Stimulated activated CD4-positive, alpha-beta T cell treated with anti-CD3 and anti-CD28 coated beads, TNF-alpha, amount 100 ng/mL, for 48 hours (primary cell): Measurements from ENCODE around the gene SCLY.

Experiments
- DNase-seq, 3 donors: peaks; one replicate each; pipeline ENCODE4 v3.0.0-alpha.2; 2020; ENCODE audit warnings: low read depth in 3 of 3

Gene SCLY

GRCh38 chr2:238127165-238128060 lies 66.6 kb downstream of the SCLY start:
- no peak for DNase-seq

DNA sequence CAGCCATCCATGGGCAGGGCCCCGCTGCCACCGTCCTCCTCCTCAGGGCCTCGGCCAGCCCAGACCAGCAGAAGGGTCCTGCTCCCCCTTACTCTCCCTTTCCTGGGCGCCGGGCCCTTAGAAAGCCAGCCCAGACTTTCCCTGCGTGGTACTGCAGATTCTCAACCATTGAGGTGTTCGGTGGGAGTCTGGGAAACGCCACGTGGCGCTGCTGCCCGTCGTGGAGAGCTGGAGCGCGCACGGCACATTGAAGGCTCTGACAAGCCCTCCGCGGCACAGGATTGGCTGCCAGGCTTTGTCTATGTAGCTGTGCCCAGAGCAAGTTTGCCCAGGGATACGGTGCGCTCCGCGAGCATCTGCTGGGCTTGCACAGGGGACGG lies 67.2 kb downstream of the SCLY start:
- no peak for DNase-seq

GRCh38 chr2:238128534-238129001 lies 67.8 kb downstream of the SCLY start:
- no peak for DNase-seq

GRCh38 chr2:238129166-238130010 lies 68.6 kb downstream of the SCLY start:
- DNase-seq, result no peak

- no peak for DNase-seq
These were observed 69.4 kb downstream of the SCLY start for GRCh38 chr2:238130111-238130695.

DNA sequence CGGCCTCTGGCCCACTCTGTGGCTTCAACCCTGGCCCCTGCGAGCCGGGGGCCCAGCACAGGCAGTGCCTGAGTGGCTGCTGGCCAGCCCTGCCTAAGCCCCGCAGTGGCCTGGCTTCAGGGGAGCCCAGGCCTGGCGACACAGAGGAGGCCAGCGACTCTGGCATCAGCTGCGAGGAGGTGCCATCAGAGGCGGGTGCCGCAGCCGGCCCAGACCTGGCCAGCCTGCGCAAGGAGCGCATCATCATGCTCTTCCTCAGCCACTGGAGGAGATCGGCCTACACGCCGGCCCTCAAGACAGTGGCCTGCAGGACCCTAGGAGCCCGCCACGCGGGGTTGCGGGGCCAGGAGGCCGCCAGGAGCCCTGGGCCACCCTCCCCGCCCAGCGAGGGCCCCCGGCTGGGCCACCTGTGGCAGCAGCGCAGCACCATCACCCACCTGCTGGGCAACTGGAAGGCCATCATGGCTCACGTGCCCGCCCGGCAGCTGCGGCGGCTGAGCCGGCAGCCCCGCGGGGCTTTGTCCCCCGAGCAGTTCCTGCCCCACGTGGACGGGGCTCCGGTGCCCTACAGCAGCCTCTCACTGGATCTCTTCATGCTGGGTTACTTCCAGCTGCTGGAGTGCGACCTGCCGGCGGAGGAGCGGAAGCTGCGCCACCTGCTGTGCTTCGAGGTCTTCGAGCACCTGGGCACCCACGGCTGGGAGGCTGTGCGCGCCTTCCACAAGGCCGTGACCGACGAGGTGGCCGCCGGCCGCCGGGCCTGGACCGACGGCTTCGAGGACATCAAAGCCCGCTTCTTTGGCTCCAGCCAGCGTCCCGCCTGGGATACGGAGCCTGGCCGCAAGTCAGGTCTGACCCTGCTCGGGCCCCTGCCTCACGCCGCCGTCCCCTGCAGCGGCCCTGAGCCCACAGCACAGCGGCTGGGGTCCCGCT lies 70.2 kb downstream of the SCLY start:
- no peak for DNase-seq

DNA sequence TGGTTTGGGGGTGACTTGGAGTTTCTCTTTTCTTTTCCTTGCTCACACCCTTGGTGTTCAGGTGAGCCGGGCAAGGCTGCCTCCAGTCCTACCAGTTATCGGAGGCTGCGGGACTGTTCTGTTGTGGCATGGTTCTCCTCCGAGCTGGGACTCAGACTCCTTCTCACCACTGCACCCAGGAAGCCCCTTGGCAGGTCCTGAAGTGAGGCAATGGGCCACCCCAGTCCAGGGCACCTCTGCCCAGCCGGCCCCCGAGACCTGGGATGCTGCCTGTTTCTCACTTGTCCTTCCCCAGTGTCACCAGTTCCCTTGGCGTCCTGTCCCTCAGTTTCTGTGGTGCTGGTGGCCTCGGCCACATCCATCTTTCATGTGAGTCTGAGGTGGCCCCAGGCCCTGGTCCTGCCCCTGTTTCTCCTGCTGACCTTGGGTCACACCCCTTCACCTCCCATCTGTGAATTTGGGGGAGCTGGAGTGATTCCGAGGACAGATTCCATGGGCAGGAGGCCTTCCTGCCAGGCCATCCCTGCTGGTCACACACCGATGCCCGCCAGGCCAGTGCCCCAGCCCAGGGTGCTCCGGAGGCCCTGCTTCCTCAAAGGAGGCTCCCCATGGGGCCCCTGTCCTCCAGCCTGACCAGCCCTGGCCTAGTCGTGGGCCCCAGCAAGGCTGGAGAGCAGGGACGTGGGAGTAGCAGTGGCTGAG lies 71.1 kb downstream of the SCLY start:
- no peak for DNase-seq

DNA sequence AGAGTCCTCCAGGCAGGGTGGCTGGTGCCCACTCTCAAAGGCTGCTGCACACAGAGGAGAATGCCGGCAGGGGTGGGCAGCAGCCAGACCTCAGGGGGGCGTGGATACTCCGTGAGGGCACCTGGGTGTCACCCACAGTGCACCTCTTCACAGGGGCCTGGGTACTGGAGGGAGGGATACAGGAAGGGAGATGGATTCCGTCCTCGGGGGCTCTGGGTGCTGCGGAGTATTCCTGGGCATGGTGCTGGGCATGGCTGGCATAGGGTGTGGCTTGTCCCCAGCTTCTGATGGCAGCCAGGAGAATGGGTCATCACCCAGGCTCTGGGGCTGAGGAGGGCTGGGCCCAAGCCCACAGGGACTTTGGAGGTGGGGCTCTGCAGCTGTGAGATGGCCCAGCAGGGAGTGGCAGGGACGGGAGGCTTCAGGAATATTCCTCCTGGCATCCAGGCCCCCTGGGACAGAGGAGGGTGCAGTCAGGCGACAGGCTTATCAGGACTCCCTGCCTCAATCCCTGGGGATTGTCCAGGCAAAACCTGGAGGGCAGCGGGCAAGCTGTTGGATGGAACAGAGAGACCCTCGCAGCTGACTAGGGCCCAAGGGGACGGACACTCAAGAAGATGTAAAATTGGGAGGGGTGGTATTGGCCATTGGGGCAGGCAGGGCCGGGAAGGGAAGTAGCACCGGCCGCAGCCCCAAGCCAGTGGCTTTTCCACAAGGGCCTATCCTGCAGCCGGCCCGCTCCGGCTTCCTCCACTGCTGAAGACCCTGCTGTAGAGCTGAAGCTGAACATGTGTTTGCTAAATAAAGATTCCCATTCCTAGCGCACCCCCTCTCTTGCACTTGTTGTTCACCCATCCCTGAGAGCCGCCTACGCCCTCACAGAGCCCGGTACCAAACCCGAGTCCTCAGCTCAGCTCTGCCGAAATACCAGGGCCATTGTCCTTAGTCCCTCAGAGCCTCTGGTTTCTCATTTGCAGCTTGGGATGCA lies 72.0 kb downstream of the SCLY start:
- no peak for DNase-seq

GRCh38 chr2:238133499-238134392 lies 72.9 kb downstream of the SCLY start:
- no peak for DNase-seq

DNA sequence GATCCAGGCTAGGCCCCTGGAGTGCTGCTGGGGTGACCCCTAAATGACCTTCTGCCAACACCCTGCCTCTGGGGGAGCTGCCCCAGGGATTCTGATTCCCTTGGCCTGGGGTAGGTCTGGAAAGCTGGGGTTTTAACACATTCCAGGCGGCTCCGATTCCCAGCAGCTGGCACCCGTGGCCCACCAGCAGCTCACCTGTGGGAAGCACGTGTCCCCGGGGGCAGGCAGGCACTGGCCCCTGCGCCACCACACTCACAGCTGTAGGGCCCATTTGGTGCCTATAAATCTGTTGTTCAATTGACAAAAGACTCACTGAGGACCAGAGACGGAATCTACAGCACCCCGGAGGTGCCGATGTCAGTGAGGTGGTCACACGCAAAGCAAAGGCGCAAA lies 73.6 kb downstream of the SCLY start:
- DNase-seq, result no peak

- no peak for DNase-seq
These were observed 74.9 kb downstream of the SCLY start for GRCh38 chr2:238135601-238136150.

- DNase-seq, result no peak
These were observed 76.2 kb downstream of the SCLY start for GRCh38 chr2:238136820-238137537.

DNA sequence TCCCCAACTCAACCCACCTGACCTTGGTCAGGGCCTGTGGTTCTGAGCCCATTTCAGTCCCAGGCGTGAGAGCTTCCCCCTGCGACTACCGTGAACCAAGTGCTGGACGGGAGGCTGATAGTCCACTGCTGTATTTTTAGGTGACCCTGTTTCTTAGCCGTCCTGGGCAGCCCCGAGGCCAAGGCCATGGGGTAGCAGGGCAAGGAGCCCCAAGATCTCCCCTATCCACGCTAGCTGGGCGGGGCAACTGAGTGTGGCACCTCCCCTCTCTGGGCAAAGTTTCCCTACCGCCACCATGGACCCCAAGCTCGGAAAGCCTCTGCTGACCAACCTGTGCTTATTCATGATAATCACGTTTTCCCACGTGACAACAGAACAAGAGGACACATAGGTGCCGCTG lies 77.1 kb downstream of the SCLY start:
- DNase-seq, result no peak

- DNase-seq, result no peak
These were observed 77.8 kb downstream of the SCLY start, which contains the start of gene KLHL30 for GRCh38 chr2:238138331-238139195. Gene KLHL30 (plus strand): TSS chr2:238138668. CDS start chr2:238140755, 2,087 bp downstream.

- no peak for DNase-seq
These were observed 78.6 kb downstream of the SCLY start for GRCh38 chr2:238139196-238140039.
